Middle frontal gyrus (tissue), 1 donor: ENCODE results near the gene SORT1.
A peak's percentile ranks its signal among the peaks of the same experiment; 100 is the strongest.
"Not testable (repeated sequence)": the region's sequence is repeated elsewhere in the genome, so short reads cannot be mapped to it uniquely, and the experiment has no call there.

Experiments used
- DNase-seq: peaks from one replicate; pipeline ENCODE4 v3.0.0-alpha.2; 2015; ENCODE audit warnings: low spot score; ENCODE audit errors: extremely low spot score

Gene SORT1

GRCh38 chr1:109397581-109398342 is at the start of gene SORT1:
SORT1 (minus strand) TSS chr1:109397918; CDS start chr1:109397892, 26 bp downstream.
- DNase-seq: peak; percentile 87

- not testable (repeated sequence) for DNase-seq
Observed at GRCh38 chr1:109445949-109446695, 48.4 kb upstream of the SORT1 start.

- no peak for DNase-seq
Observed at GRCh38 chr1:109444346-109444745, 46.6 kb upstream of the SORT1 start.

GRCh38 chr1:109443476-109443875 is 45.8 kb upstream of the SORT1 start:
- DNase-seq: no peak

- no peak for DNase-seq
Observed at GRCh38 chr1:109441069-109441468, 43.4 kb upstream of the SORT1 start.

GRCh38 chr1:109438798-109439297 is 41.1 kb upstream of the SORT1 start:
- no peak for DNase-seq

GRCh38 chr1:109434484-109434883 is 36.8 kb upstream of the SORT1 start:
- no peak for DNase-seq

GRCh38 chr1:109433322-109433721 is 35.6 kb upstream of the SORT1 start:
- no peak for DNase-seq

- DNase-seq: no peak
Observed at GRCh38 chr1:109432336-109432735, 34.6 kb upstream of the SORT1 start.

- no peak for DNase-seq
Observed at GRCh38 chr1:109427171-109427467, 29.4 kb upstream of the SORT1 start.

- DNase-seq: peak; percentile 99
Observed at GRCh38 chr1:109426281-109427170, 28.8 kb upstream of the SORT1 start, which contains the start of gene PSMA5. PSMA5 (minus strand) TSS chr1:109426448; CDS start chr1:109426330, 118 bp downstream.

- no peak for DNase-seq
Observed at GRCh38 chr1:109425391-109426280, 27.9 kb upstream of the SORT1 start.

- no peak for DNase-seq
Observed at GRCh38 chr1:109423498-109423897, 25.8 kb upstream of the SORT1 start.

- no peak for DNase-seq
Observed at GRCh38 chr1:109412551-109412950, 14.8 kb upstream of the SORT1 start.

- DNase-seq: no peak
Observed at GRCh38 chr1:109404838-109405237, 7.1 kb upstream of the SORT1 start.

GRCh38 chr1:109402025-109402424 is 4.3 kb upstream of the SORT1 start:
- DNase-seq: no peak

- DNase-seq: peak; percentile 3
Observed at GRCh38 chr1:109400035-109400655, 2.4 kb upstream of the SORT1 start.

GRCh38 chr1:109399326-109399957 is 1.7 kb upstream of the SORT1 start:
- peak; percentile 80 for DNase-seq
